Measurements from ENCODE around the gene KRT83.

- TF ChIP-seq CTCF (IDR thresholded peaks at IDR 0.05) (no peak), POLR2A (IDR thresholded peaks at IDR 0.05) (no peak)
Observed at GRCh38 chr12:52359621-52360061, 38.4 kb upstream of the KRT83 start.

All from testis (tissue), 2 donors.